IMR-90 (cell line): ENCODE measurements around the gene CC2D1A. TPM values are rescaled to one million over a fixed set of nuclear protein-coding genes. Genes with fewer than 3 reads are reported as not detected.

Experiments
- ATAC-seq: fragments of 200-7000 bp; cut with Tn5 transposase; 2 replicates; pipeline ENCODE4 v1.9.1; 2020; ENCODE audit warnings: low read depth, mild to moderate bottlenecking, moderate library complexity
- BruUV-seq: library from RNA; stranded (reverse); fragments of 400-500 nt; replicated peaks from 2 replicates; lab custom pipeline; 2021; lab: Mats Ljungman, UMichigan
- CTCF ChIA-PET: fragments of 300-600 bp; formaldehyde crosslinking; extraction: SDS; loops from one replicate; lab custom pipeline; 2021; ENCODE audit warnings: antibody characterized with exemption; lab: Yijun Ruan, JAX
- POLR2A ChIA-PET: fragments of 300-600 bp; sonication (Branson Sonifier 250); formaldehyde crosslinking; loops from one replicate; lab custom pipeline; 2022; ENCODE audit warnings: antibody characterized with exemption; ENCODE audit not compliant: unreplicated experiment; lab: Charles Lee
- DNase-seq: peaks from one replicate; pipeline ENCODE4 v3.0.0; 2013
- H2AFZ ChIP-seq: replicated peaks from 2 replicates; pipeline ENCODE3; 2013; ENCODE audit warnings: low read length, mild to moderate bottlenecking; ENCODE audit not compliant: poor library complexity
- H2AK5ac ChIP-seq: 2 replicates; pipeline ENCODE4 v1.6.1; 2013; ENCODE audit warnings: low read depth, low read length, inconsistent platforms
- H2AK9ac ChIP-seq: replicated peaks from 2 replicates; pipeline ENCODE3; 2013; ENCODE audit warnings: mild to moderate bottlenecking, low read depth, low read length, moderate library complexity; ENCODE audit not compliant: poor library complexity
- H2BK120ac ChIP-seq: 2 replicates; pipeline ENCODE4 v1.6.1; 2013; ENCODE audit warnings: low read depth, low read length, inconsistent platforms
- H2BK15ac ChIP-seq: 3 replicates; pipeline ENCODE4 v1.6.1; 2013; ENCODE audit warnings: low read depth, low read length, inconsistent platforms
- H2BK20ac ChIP-seq: 2 replicates; pipeline ENCODE4 v1.6.1; 2013; ENCODE audit warnings: low read depth, mild to moderate bottlenecking, inconsistent platforms, low read length, moderate library complexity
- H2BK5ac ChIP-seq: 2 replicates; pipeline ENCODE4 v1.6.1; 2013; ENCODE audit warnings: mild to moderate bottlenecking, low read depth, low read length, inconsistent platforms; ENCODE audit not compliant: poor library complexity, severe bottlenecking
- H3K14ac ChIP-seq: replicated peaks from 2 replicates; pipeline ENCODE4 v1.6.1; 2013; ENCODE audit warnings: low read depth, low read length, inconsistent platforms
- H3K18ac ChIP-seq: 2 replicates; pipeline ENCODE4 v1.6.1; 2013; ENCODE audit warnings: low read depth, low read length, control low read depth
- H3K23ac ChIP-seq: 2 replicates; pipeline ENCODE4 v1.6.1; 2013; ENCODE audit warnings: low read depth, low read length, inconsistent platforms
- H3K27ac ChIP-seq: 2 replicates; pipeline ENCODE4 v1.5.1; 2013; ENCODE audit warnings: mild to moderate bottlenecking, control low read depth, low read length; ENCODE audit not compliant: insufficient read depth
- H3K27me3 ChIP-seq: 2 replicates; pipeline ENCODE4 v1.6.1; 2013; ENCODE audit warnings: low read length; ENCODE audit not compliant: control insufficient read depth, insufficient read depth
- H3K36me3 ChIP-seq: 2 replicates; pipeline ENCODE4 v1.6.1; 2013; ENCODE audit warnings: low read length, mixed read lengths; ENCODE audit not compliant: control insufficient read depth, insufficient read depth
- H3K4ac ChIP-seq: 2 replicates; pipeline ENCODE4 v1.6.1; 2013; ENCODE audit warnings: low read depth, low read length, inconsistent platforms
- H3K4me1 ChIP-seq: 2 replicates; pipeline ENCODE4 v1.6.1; 2013; ENCODE audit warnings: low read length, mixed read lengths; ENCODE audit not compliant: control insufficient read depth, insufficient read depth
- H3K4me2 ChIP-seq: 2 replicates; pipeline ENCODE4 v1.6.1; 2013; ENCODE audit warnings: low read depth, mild to moderate bottlenecking, control low read depth, low read length, moderate library complexity
- H3K4me3 ChIP-seq: 2 replicates; pipeline ENCODE4 v1.5.1; 2013; ENCODE audit warnings: low read depth, mild to moderate bottlenecking, control low read depth, low read length, moderate library complexity; ENCODE audit not compliant: insufficient read depth
- H3K56ac ChIP-seq: 2 replicates; pipeline ENCODE4 v1.6.1; 2013; ENCODE audit warnings: low read length, inconsistent platforms; ENCODE audit not compliant: insufficient read depth; ENCODE audit errors: extremely low read depth
- H3K79me1 ChIP-seq, 2 experiments: 2 replicates each; pipeline ENCODE4 v1.6.1; 2013; ENCODE audit warnings: low read length in 2 of 2, inconsistent platforms in 1 of 2, low read depth in 1 of 2
- H3K9ac ChIP-seq: 2 replicates; pipeline ENCODE4 v1.6.1; 2013; ENCODE audit warnings: low read depth, low read length, control low read depth
- H3K9me1 ChIP-seq: 2 replicates; pipeline ENCODE4 v1.6.1; 2013; ENCODE audit warnings: low read length, inconsistent platforms; ENCODE audit not compliant: insufficient read depth
- H3K9me3 ChIP-seq: 2 replicates; pipeline ENCODE4 v1.6.1; 2013; ENCODE audit warnings: low read length; ENCODE audit not compliant: control insufficient read depth, insufficient read depth
- H4K20me1 ChIP-seq: 2 replicates; pipeline ENCODE4 v1.6.1; 2013; ENCODE audit warnings: low read length, inconsistent platforms; ENCODE audit not compliant: insufficient read depth
- H4K5ac ChIP-seq: 2 replicates; pipeline ENCODE4 v1.6.1; 2013; ENCODE audit warnings: mild to moderate bottlenecking, low read depth, low read length, control low read depth
- H4K8ac ChIP-seq, 2 experiments: 2 replicates each; pipeline ENCODE4 v1.6.1; 2013; ENCODE audit warnings: low read depth in 2 of 2, low read length in 2 of 2, control low read depth in 1 of 2, inconsistent platforms in 1 of 2
- H4K91ac ChIP-seq: 2 replicates; pipeline ENCODE4 v1.6.1; 2013; ENCODE audit warnings: low read depth, low read length, inconsistent platforms; ENCODE audit not compliant: insufficient read depth
- BHLHE40 ChIP-seq: fragments of 150-350 bp; IDR thresholded peaks from 2 replicates; pipeline ENCODE4 v1.6.1; 2016; ENCODE audit warnings: mild to moderate bottlenecking, low read depth, low read length
- CEBPB ChIP-seq: IDR thresholded peaks from 2 replicates; pipeline ENCODE4 v1.6.1; 2012; ENCODE audit warnings: low read depth, low read length, improper control_type of control experiment
- CHD1 ChIP-seq: IDR thresholded peaks from 2 replicates; pipeline ENCODE4 v1.6.1; 2012; ENCODE audit warnings: low read depth, low read length, improper control_type of control experiment
- FOS ChIP-seq: fragments of 150-350 bp; IDR thresholded peaks from 2 replicates; pipeline ENCODE4 v1.6.1; 2016; ENCODE audit warnings: low read depth, low read length
- MAFK ChIP-seq: IDR thresholded peaks from 2 replicates; pipeline ENCODE4 v1.6.1; 2012; ENCODE audit warnings: low read depth, low read length, improper control_type of control experiment
- MXI1 ChIP-seq: IDR thresholded peaks from 2 replicates; pipeline ENCODE4 v1.6.1; 2012; ENCODE audit warnings: low read depth, mild to moderate bottlenecking, low read length, moderate library complexity, borderline replicate concordance
- NFE2L2 ChIP-seq: fragments of 150-350 bp; IDR thresholded peaks from 2 replicates; pipeline ENCODE4 v1.6.1; 2016; ENCODE audit warnings: low read depth, mild to moderate bottlenecking, low read length
- POLR2A ChIP-seq: IDR thresholded peaks from 2 replicates; pipeline ENCODE4 v1.6.1; 2012; ENCODE audit warnings: mild to moderate bottlenecking, low read depth, low read length
- RAD21 ChIP-seq: IDR thresholded peaks from 2 replicates; pipeline ENCODE4 v1.6.1; 2012; ENCODE audit warnings: low read length, improper control_type of control experiment
- RCOR1 ChIP-seq: IDR thresholded peaks from 2 replicates; pipeline ENCODE4 v1.6.1; 2012; ENCODE audit warnings: mild to moderate bottlenecking, low read length, improper control_type of control experiment; ENCODE audit not compliant: insufficient replicate concordance
- RFX5 ChIP-seq: IDR thresholded peaks from 2 replicates; pipeline ENCODE4 v1.8.0; 2012; ENCODE audit warnings: low read depth, mild to moderate bottlenecking, low read length, moderate library complexity
- SMC3 ChIP-seq: fragments of 150-350 bp; IDR thresholded peaks from 2 replicates; pipeline ENCODE4 v1.6.1; 2016; ENCODE audit warnings: low read depth, mild to moderate bottlenecking, antibody characterized with exemption, low read length, moderate library complexity
- WGBS, 2 experiments: methylation state at CpG; one replicate each; pipeline versions ENCODE4 v1.1.5 to v1.1.7; 2013; ENCODE audit warnings: missing lambda C conversion rate in 2 of 2; ENCODE audit not compliant: insufficient read length in 1 of 2; ENCODE audit errors: extremely low coverage in 2 of 2; 5-methylcytosine and 5-hydroxymethylcytosine counted together
- dilution Hi-C: fragments of 300-500 bp; cut with HindIII; formaldehyde crosslinking; loops from one replicate; pipeline ENCODE4 v1.14.3; 2018; ENCODE audit warnings: low sequenced_read_pairs; ENCODE audit not compliant: unreplicated experiment
- in situ Hi-C: fragments of 300-500 bp; cut with MboI; formaldehyde crosslinking; loops from 3 replicates; pipeline ENCODE4 v1.14.3; 2019; ENCODE audit warnings: low sequenced_read_pairs, inconsistent platforms, mixed read lengths
- intact Hi-C: fragments of 100-400 bp; cut with micrococcal nuclease; formaldehyde crosslinking; loops from 2 replicates; pipeline ENCODE4 v1.10.0; 2022
- polyA plus RNA-seq, 3 experiments: library from polyadenylated mRNA; depleted of rRNA; stranded (reverse); fragments of >200 nt; gene quantifications; 2 replicates each; pipeline ENCODE4 v1.2.3, GENCODE V29; 2012; ENCODE audit warnings: low replicate concordance in 1 of 3
- total RNA-seq: library from RNA; depleted of rRNA; stranded (reverse); fragments of >200 nt; gene quantifications from 2 replicates; pipeline ENCODE4 v1.2.3, GENCODE V29; 2012
- TF ChIP-seq, protein P1 (sequence below): fragments of 150-350 bp; IDR thresholded peaks from 2 replicates; pipeline ENCODE4 v1.6.1; 2017; ENCODE audit warnings: mild to moderate bottlenecking, antibody characterized with exemption, low read length, low read depth
- TF ChIP-seq, protein P2 (sequence below): conservative IDR thresholded peaks from 2 replicates; pipeline ENCODE4 v1.5.1; 2012; ENCODE audit warnings: mild to moderate bottlenecking, low read depth, low read length, improper control_type of control experiment
- TF ChIP-seq, protein P3 (sequence below): fragments of 150-350 bp; IDR thresholded peaks from 2 replicates; pipeline ENCODE4 v1.6.1; 2016; ENCODE audit warnings: low read depth, mild to moderate bottlenecking, low read length, moderate library complexity, borderline replicate concordance

Gene CC2D1A
- total and polyA plus RNA-seq, 2 of the 4 experiments (the other 2 are of a cell fraction), result 4.1 to 14.7 TPM

DNA sequence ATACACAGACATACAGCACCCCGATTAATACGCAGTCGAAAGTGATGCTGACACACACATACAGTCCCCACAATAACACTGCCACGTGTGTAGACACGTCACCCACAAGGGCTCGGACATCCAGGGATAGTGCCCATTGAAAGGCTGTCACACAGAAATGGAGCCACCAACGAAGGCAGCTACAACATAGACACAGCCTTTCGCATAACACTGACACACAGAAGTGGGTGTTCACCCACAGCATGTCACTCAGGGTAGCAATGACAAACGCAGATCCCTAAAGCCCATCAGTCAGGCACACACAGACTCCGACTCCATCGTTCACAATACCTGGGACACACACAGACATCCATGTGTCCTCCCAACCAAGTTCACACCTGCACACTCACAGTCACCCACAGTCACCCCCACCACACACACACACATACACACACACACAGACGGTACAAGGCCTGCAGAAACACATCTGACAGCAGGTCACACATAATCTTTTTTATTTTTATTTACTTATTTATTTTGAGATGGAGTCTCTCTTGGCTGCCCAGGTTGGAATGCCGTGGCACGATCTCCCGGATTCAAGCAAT, 39.4 kb upstream of the CC2D1A start:
- Histone ChIP-seq H4K8ac (peak overlapping the region in 1 of 2 experiments; percentile 72; a peak in 3 of 4 replicates), H3K23ac (peak overlapping the region; percentile 19), H3K4ac (peak overlapping the region; percentile 21), H3K9me3 (no peaks in the 10 kb centered on the region), H2AK5ac (peak overlapping the region; percentile 95), H2BK15ac (peak overlapping the region; percentile 6; the same call in 1 of the 3 replicates), H3K14ac (peak overlapping the region; percentile 4; the same call in 1 of the 2 replicates), H3K9ac (no peak overlapping the region; the same call in 1 of the 2 replicates), H3K56ac (no peak overlapping the region), H4K91ac (peak overlapping the region; percentile 26; the same call in 1 of the 2 replicates), H2BK5ac (no peak overlapping the region), H3K18ac (peak overlapping the region; percentile 39; the same call in 1 of the 2 replicates), H4K20me1 (no peaks in the 10 kb centered on the region), H3K4me3 (peak overlapping the region; percentile 70), H2AK9ac (peak overlapping the region; percentile 70), H2AFZ (peak overlapping the region; percentile 89), H3K79me1 (peaks cover 11 to 31% of the 10 kb centered on the region in 2 experiments; a peak in 3 of 4 replicates), H2BK120ac (peak overlapping the region; percentile 11; the same call in 1 of the 2 replicates), H3K4me2 (peak overlapping the region; percentile 49), H2BK20ac (peak overlapping the region; percentile 38; the same call in 1 of the 2 replicates), H3K4me1 (peaks cover 10% of the 10 kb centered on the region), H3K27me3 (no peaks in the 10 kb centered on the region), H3K36me3 (no peaks in the 10 kb centered on the region), H3K9me1 (peaks cover 11% of the 10 kb centered on the region), H3K27ac (no peak overlapping the region), H4K5ac (peak overlapping the region; percentile 47; the same call in 1 of the 2 replicates)
- dilution Hi-C loops (no loop called here), intact Hi-C loops (no loop called here), in situ Hi-C loops (loop anchor here (10.0 to 25.0 kb wide), 2 partner anchors 272 to 579 kb away; no protein-coding TSS in a partner anchor)
- POLR2A ChIA-PET, result no interaction called here
- ATAC-seq, result no peak
- no TSS peak for BruUV-seq
- 88% methylated on average over 11 of the region's 15 CpGs; no CpG with 5 or more reads in 1 of the 2 experiments for WGBS, 2 experiments
- CTCF ChIA-PET, result no interaction called here
- DNase-seq, result no peak
- TF ChIP-seq RCOR1 (no peak), CEBPB (no peak), SMC3 (no peak), RFX5 (no peak), RAD21 (no peak), CHD1 (no peak), FOS (no peak), MAFK (no peak), MXI1 (no peak), BHLHE40 (no peak), NFE2L2 (no peak), POLR2A (no peak)
- TF ChIP-seq, protein P1, sequence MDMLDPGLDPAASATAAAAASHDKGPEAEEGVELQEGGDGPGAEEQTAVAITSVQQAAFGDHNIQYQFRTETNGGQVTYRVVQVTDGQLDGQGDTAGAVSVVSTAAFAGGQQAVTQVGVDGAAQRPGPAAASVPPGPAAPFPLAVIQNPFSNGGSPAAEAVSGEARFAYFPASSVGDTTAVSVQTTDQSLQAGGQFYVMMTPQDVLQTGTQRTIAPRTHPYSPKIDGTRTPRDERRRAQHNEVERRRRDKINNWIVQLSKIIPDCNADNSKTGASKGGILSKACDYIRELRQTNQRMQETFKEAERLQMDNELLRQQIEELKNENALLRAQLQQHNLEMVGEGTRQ, result no peak
- TF ChIP-seq, protein P2, sequence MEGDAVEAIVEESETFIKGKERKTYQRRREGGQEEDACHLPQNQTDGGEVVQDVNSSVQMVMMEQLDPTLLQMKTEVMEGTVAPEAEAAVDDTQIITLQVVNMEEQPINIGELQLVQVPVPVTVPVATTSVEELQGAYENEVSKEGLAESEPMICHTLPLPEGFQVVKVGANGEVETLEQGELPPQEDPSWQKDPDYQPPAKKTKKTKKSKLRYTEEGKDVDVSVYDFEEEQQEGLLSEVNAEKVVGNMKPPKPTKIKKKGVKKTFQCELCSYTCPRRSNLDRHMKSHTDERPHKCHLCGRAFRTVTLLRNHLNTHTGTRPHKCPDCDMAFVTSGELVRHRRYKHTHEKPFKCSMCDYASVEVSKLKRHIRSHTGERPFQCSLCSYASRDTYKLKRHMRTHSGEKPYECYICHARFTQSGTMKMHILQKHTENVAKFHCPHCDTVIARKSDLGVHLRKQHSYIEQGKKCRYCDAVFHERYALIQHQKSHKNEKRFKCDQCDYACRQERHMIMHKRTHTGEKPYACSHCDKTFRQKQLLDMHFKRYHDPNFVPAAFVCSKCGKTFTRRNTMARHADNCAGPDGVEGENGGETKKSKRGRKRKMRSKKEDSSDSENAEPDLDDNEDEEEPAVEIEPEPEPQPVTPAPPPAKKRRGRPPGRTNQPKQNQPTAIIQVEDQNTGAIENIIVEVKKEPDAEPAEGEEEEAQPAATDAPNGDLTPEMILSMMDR, result no peak
- TF ChIP-seq, protein P3, sequence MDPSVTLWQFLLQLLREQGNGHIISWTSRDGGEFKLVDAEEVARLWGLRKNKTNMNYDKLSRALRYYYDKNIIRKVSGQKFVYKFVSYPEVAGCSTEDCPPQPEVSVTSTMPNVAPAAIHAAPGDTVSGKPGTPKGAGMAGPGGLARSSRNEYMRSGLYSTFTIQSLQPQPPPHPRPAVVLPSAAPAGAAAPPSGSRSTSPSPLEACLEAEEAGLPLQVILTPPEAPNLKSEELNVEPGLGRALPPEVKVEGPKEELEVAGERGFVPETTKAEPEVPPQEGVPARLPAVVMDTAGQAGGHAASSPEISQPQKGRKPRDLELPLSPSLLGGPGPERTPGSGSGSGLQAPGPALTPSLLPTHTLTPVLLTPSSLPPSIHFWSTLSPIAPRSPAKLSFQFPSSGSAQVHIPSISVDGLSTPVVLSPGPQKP, result no peak
